Measurements from ENCODE around the gene IL1RAPL2. TPM values are rescaled to one million over a fixed set of nuclear protein-coding genes. Genes with fewer than 3 reads are reported as not detected.

IL1RAPL2 gene
- total and polyA plus RNA-seq, 2 donors (not counting 1 experiment from before 2014, with no cell fraction given): not detected

DNA sequence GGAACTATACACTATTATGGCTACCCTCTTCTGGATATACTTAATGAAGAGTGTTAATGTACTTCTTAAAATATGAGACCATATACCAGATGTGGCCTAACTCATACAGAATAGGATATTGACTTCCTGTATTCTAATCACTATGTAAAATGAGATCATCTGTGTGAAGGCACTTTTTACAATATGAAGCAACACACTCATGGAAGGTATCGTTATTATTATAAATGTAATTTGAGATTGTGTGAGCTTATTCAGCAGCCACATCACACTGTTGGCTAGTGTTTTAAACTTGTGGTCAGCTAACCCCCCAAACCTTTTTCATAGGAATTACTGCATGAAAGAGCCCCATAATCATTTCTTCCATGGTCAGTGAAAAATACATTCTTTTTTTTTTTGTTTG is 936.3 kb downstream of the IL1RAPL2 start:
- ATAC-seq (ENCODE audit: low read depth): no peak
- CTCF ChIA-PET: no interaction called here

DNA sequence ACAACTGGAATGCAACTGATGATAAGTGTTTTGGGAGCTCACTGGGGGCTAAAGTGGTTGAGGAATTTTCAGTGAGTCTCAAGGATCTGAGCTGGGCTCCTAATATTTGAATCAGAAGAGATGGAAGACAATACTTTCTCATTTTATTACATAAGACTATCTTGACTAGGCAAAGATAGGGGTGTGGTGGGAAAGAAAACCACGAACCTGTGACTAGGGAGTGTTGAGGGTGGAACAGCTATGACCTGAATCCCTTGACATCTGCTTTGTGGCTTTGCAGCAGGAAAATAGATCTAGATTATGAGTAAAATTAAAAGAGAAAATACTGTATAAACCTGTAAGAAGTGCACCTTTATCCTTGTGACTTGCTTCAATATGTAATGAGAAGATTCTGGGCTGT is 949.6 kb downstream of the IL1RAPL2 start:
- Histone ChIP-seq H3K9ac (ENCODE audit: low read length) (no peak overlapping the region), H3K36me3 (replicated peaks in 1 of 2; ENCODE audit: control extremely low read depth in 1 of 2, control insufficient read depth in 1 of 2, extremely low read depth in 1 of 2, insufficient read depth in 2 of 2, low read length in 1 of 2) (no peaks in the 10 kb centered on the region), H3K9me3 (ENCODE audit: control extremely low read depth in 1 of 3, control insufficient read depth in 2 of 3, insufficient read depth in 1 of 3, low read length in 2 of 3) (no peaks in the 10 kb centered on the region), H4K20me1 (ENCODE audit: control insufficient read depth, insufficient read depth, low read length, poor library complexity, severe bottlenecking) (no peaks in the 10 kb centered on the region), H3K4me1 (ENCODE audit: control insufficient read depth in 2 of 2, insufficient read depth in 2 of 2, low read length in 2 of 2) (no peaks in the 10 kb centered on the region), H3K27me3 (replicated peaks in 1 of 4; ENCODE audit: control extremely low read depth in 1 of 4, control insufficient read depth in 3 of 4, insufficient read depth in 4 of 4, low read length in 3 of 4) (no peaks in the 10 kb centered on the region), H3K4me3 (ENCODE audit: control extremely low read depth in 1 of 5, extremely low read depth in 1 of 5, insufficient read depth in 1 of 5, low read depth in 2 of 5, low read length in 4 of 5) (no peak overlapping the region), H2AFZ (ENCODE audit: insufficient read depth, low read depth, low read length, poor library complexity, severe bottlenecking) (no peak overlapping the region), H3K79me2 (ENCODE audit: control insufficient read depth, insufficient read depth, low read length) (no peaks in the 10 kb centered on the region), H3K4me2 (replicated peaks; ENCODE audit: low read depth, low read length, poor library complexity, severe bottlenecking) (no peak overlapping the region), H3K27ac (ENCODE audit: low read length in 2 of 2) (no peak overlapping the region)
- H3K4me1 Mint-ChIP-seq: no peaks in the 10 kb centered on the region
- no CpG with 5 or more reads among the region's 1 CpG for WGBS (ENCODE audit: insufficient coverage)
- ATAC-seq (ENCODE audit: low read depth) (no peak), DNase-seq (no peak)
- peaks cover 2% of the 10 kb centered on the region for H3K9me3 Mint-ChIP-seq (ENCODE audit: insufficient read depth)
- intact Hi-C loops (cut with micrococcal nuclease): no loop called here
- TF ChIP-seq EZH2 (IDR thresholded peaks at IDR 0.05; ENCODE audit: borderline replicate concordance, insufficient read depth, low read depth, low read length, poor library complexity, severe bottlenecking): no peak
- TF ChIP-seq, protein P1, sequence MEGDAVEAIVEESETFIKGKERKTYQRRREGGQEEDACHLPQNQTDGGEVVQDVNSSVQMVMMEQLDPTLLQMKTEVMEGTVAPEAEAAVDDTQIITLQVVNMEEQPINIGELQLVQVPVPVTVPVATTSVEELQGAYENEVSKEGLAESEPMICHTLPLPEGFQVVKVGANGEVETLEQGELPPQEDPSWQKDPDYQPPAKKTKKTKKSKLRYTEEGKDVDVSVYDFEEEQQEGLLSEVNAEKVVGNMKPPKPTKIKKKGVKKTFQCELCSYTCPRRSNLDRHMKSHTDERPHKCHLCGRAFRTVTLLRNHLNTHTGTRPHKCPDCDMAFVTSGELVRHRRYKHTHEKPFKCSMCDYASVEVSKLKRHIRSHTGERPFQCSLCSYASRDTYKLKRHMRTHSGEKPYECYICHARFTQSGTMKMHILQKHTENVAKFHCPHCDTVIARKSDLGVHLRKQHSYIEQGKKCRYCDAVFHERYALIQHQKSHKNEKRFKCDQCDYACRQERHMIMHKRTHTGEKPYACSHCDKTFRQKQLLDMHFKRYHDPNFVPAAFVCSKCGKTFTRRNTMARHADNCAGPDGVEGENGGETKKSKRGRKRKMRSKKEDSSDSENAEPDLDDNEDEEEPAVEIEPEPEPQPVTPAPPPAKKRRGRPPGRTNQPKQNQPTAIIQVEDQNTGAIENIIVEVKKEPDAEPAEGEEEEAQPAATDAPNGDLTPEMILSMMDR (IDR thresholded peaks at IDR 0.05): no peak
- no peaks in the 10 kb centered on the region for H3K27me3 Mint-ChIP-seq
- H3K4me3 Mint-ChIP-seq: no peak overlapping the region
- no peak overlapping the region for H3K27ac Mint-ChIP-seq
- POLR2A ChIA-PET: no interaction called here
- CTCF ChIA-PET: no interaction called here

More for the DNA sequence above, 936.3 kb downstream of the IL1RAPL2 start:
- TF ChIP-seq, protein P1 (IDR thresholded peaks at IDR 0.05): no peak
- TF ChIP-seq EZH2 (IDR thresholded peaks at IDR 0.05; ENCODE audit: borderline replicate concordance, insufficient read depth, low read depth, low read length, poor library complexity, severe bottlenecking): no peak
- Histone ChIP-seq H4K20me1 (ENCODE audit: control insufficient read depth, insufficient read depth, low read length, poor library complexity, severe bottlenecking) (no peaks in the 10 kb centered on the region), H3K4me1 (ENCODE audit: control insufficient read depth in 2 of 2, insufficient read depth in 2 of 2, low read length in 2 of 2) (no peaks in the 10 kb centered on the region), H3K4me2 (replicated peaks; ENCODE audit: low read depth, low read length, poor library complexity, severe bottlenecking) (no peak overlapping the region), H3K4me3 (ENCODE audit: control extremely low read depth in 1 of 5, extremely low read depth in 1 of 5, insufficient read depth in 1 of 5, low read depth in 2 of 5, low read length in 4 of 5) (no peak overlapping the region), H2AFZ (ENCODE audit: insufficient read depth, low read depth, low read length, poor library complexity, severe bottlenecking) (no peak overlapping the region), H3K27ac (ENCODE audit: low read length in 2 of 2) (no peak overlapping the region), H3K9ac (ENCODE audit: low read length) (no peak overlapping the region), H3K9me3 (ENCODE audit: control extremely low read depth in 1 of 3, control insufficient read depth in 2 of 3, insufficient read depth in 1 of 3, low read length in 2 of 3) (no peaks in the 10 kb centered on the region), H3K79me2 (ENCODE audit: control insufficient read depth, insufficient read depth, low read length) (no peaks in the 10 kb centered on the region), H3K27me3 (replicated peaks in 1 of 4; ENCODE audit: control extremely low read depth in 1 of 4, control insufficient read depth in 3 of 4, insufficient read depth in 4 of 4, low read length in 3 of 4) (no peaks in the 10 kb centered on the region), H3K36me3 (replicated peaks in 1 of 2; ENCODE audit: control extremely low read depth in 1 of 2, control insufficient read depth in 1 of 2, extremely low read depth in 1 of 2, insufficient read depth in 2 of 2, low read length in 1 of 2) (no peaks in the 10 kb centered on the region)
- H3K27ac Mint-ChIP-seq: no peak overlapping the region
- H3K9me3 Mint-ChIP-seq (ENCODE audit: insufficient read depth): no peaks in the 10 kb centered on the region
- intact Hi-C loops (cut with micrococcal nuclease): no loop called here
- no CpG with 5 or more reads among the region's 1 CpG for WGBS (ENCODE audit: insufficient coverage)
- DNase-seq: no peak
- H3K4me3 Mint-ChIP-seq: no peak overlapping the region
- no peaks in the 10 kb centered on the region for H3K27me3 Mint-ChIP-seq
- POLR2A ChIA-PET: no interaction called here
- H3K4me1 Mint-ChIP-seq: no peaks in the 10 kb centered on the region

All from B cell (primary cell).